PC-3 (cell line): ENCODE measurements around the gene SMPX. TPM values are rescaled to one million over a fixed set of nuclear protein-coding genes. Genes with fewer than 3 reads are reported as not detected.

Experiments used
- ATAC-seq: fragments of 200-7000 bp; cut with Tn5 transposase; 2 replicates; pipeline ENCODE4 v1.9.1; 2020; ENCODE audit warnings: mild to moderate bottlenecking, moderate library complexity
- BruUV-seq: library from RNA; stranded (reverse); fragments of 400-500 nt; replicated peaks from 2 replicates; lab custom pipeline; 2021; lab: Mats Ljungman, UMichigan
- CTCF ChIA-PET: fragments of 300-600 bp; sonication (Branson Sonifier 250); formaldehyde crosslinking; loops from one replicate; lab custom pipeline; 2022; ENCODE audit warnings: antibody characterized with exemption; lab: Charles Lee
- POLR2A ChIA-PET: fragments of 300-600 bp; sonication (Branson Sonifier 250); formaldehyde crosslinking; loops from one replicate; lab custom pipeline; 2022; ENCODE audit warnings: antibody characterized with exemption; ENCODE audit not compliant: unreplicated experiment; lab: Charles Lee
- DNase-seq: peaks from one replicate; pipeline ENCODE4 v3.0.0-alpha.2; 2015
- H2AFZ ChIP-seq: fragments of 300-600 bp; sonication (generic); 2 replicates; pipeline ENCODE4 v1.6.0; 2016; ENCODE audit warnings: antibody characterized with exemption, low read length
- H3F3A ChIP-seq: fragments of 300-600 bp; sonication (generic); one replicate; pipeline ENCODE4 v1.6.0; 2017; ENCODE audit warnings: antibody characterized with exemption, low read length, control low read depth, mild to moderate bottlenecking; ENCODE audit not compliant: unreplicated experiment
- H3K27ac ChIP-seq: fragments of 300-600 bp; sonication (generic); 2 replicates; pipeline ENCODE4 v1.5.1; 2016; ENCODE audit warnings: mild to moderate bottlenecking, low read length
- H3K27me3 ChIP-seq: fragments of 300-600 bp; sonication (generic); 2 replicates; pipeline ENCODE4 v1.6.1; 2016; ENCODE audit warnings: low read length, mixed read lengths
- H3K36me3 ChIP-seq: fragments of 300-600 bp; sonication (generic); 2 replicates; pipeline ENCODE4 v1.6.1; 2016; ENCODE audit warnings: low read depth, mixed run types, low read length, mixed read lengths
- H3K4me1 ChIP-seq: fragments of 300-600 bp; sonication (generic); 2 replicates; pipeline ENCODE4 v1.5.1; 2016; ENCODE audit warnings: low read length; ENCODE audit not compliant: insufficient read depth
- H3K4me2 ChIP-seq: fragments of 300-600 bp; sonication (generic); 2 replicates; pipeline ENCODE4 v1.6.0; 2016; ENCODE audit warnings: low read length
- H3K4me3 ChIP-seq: fragments of 300-600 bp; sonication (generic); 2 replicates; pipeline ENCODE4 v1.5.1; 2016; ENCODE audit warnings: mild to moderate bottlenecking, low read length, mixed read lengths
- H3K79me2 ChIP-seq: fragments of 300-600 bp; sonication (generic); 2 replicates; pipeline ENCODE4 v1.6.1; 2017; ENCODE audit warnings: low read length, mixed read lengths
- H3K9ac ChIP-seq: fragments of 300-600 bp; sonication (generic); 2 replicates; pipeline ENCODE4 v1.6.0; 2016; ENCODE audit warnings: mild to moderate bottlenecking, low read length
- H3K9me2 ChIP-seq: fragments of 300-600 bp; sonication (generic); replicated peaks from 2 replicates; pipeline ENCODE4 v1.6.1; 2016; ENCODE audit warnings: mixed run types, low read length, mixed read lengths
- H3K9me3 ChIP-seq: fragments of 300-600 bp; sonication (generic); 2 replicates; pipeline ENCODE4 v1.6.1; 2016; ENCODE audit warnings: low read length, mixed read lengths
- H4K20me1 ChIP-seq: fragments of 300-600 bp; sonication (generic); 2 replicates; pipeline ENCODE4 v1.6.1; 2016; ENCODE audit warnings: low read length, mixed read lengths
- CTCF ChIP-seq: fragments of 300-600 bp; sonication (generic); conservative IDR thresholded peaks from 2 replicates; pipeline ENCODE4 v1.5.1; 2017; ENCODE audit warnings: antibody characterized with exemption, low read depth, mild to moderate bottlenecking, low read length
- EZH2 ChIP-seq: fragments of 300-600 bp; sonication (generic); IDR thresholded peaks from one replicate; pipeline ENCODE4 v1.6.1; 2017; ENCODE audit warnings: antibody characterized with exemption, mild to moderate bottlenecking, low read length; ENCODE audit not compliant: unreplicated experiment
- EZH2phosphoT487 ChIP-seq: fragments of 300-600 bp; sonication (generic); IDR thresholded peaks from 2 replicates; pipeline ENCODE4 v1.6.1; 2018; ENCODE audit warnings: mild to moderate bottlenecking, antibody characterized with exemption, low read length, borderline replicate concordance
- intact Hi-C: fragments of 100-400 bp; cut with micrococcal nuclease; formaldehyde crosslinking; loops from 2 replicates; pipeline ENCODE4 v1.9.0; 2023
- total RNA-seq: library from RNA; depleted of rRNA; stranded (reverse); fragments of >200 nt; gene quantifications from 2 replicates; pipeline ENCODE4 v1.2.3, GENCODE V29; 2014

Gene SMPX
- total RNA-seq, 1 experiment from 2014 or later, result not detected

- ATAC-seq (no peak), DNase-seq (peak; percentile 4)
- BruUV-seq, result no TSS peak
Observed at GRCh38 chrX:21678048-21678612, 79.8 kb downstream of the SMPX start.

GRCh38 chrX:21675931-21676330 is 82.0 kb downstream of the SMPX start:
- Histone ChIP-seq H3K9me2 (no peaks in the 10 kb centered on the region), H3K9ac (no peak overlapping the region), H3K27ac (no peak overlapping the region), H3K4me2 (no peak overlapping the region), H3K4me1 (peaks cover 7% of the 10 kb centered on the region), H3K79me2 (no peaks in the 10 kb centered on the region), H3K9me3 (no peaks in the 10 kb centered on the region), H3K27me3 (no peaks in the 10 kb centered on the region), H3K36me3 (no peaks in the 10 kb centered on the region), H2AFZ (no peak overlapping the region), H3K4me3 (no peak overlapping the region), H4K20me1 (no peaks in the 10 kb centered on the region), H3F3A (no peaks in the 10 kb centered on the region)
- CTCF ChIA-PET, result no interaction called here
- POLR2A ChIA-PET, result no interaction called here
- ATAC-seq (no peak), DNase-seq (no peak)
- BruUV-seq, result no TSS peak
- intact Hi-C loops, result no loop called here
- no peak for TF ChIP-seq CTCF
- no peak for TF ChIP-seq EZH2phosphoT487
- no peak for TF ChIP-seq EZH2

More at GRCh38 chrX:21678048-21678612, 79.8 kb downstream of the SMPX start:
- peaks cover 7% of the 10 kb centered on the region for H3K4me1 ChIP-seq
- no peaks in the 10 kb centered on the region for H3K9me3 ChIP-seq
- CTCF ChIA-PET, result no interaction called here
- no peaks in the 10 kb centered on the region for H3K9me2 ChIP-seq
- no peaks in the 10 kb centered on the region for H4K20me1 ChIP-seq
- H3F3A ChIP-seq, result no peaks in the 10 kb centered on the region
- H3K27ac ChIP-seq, result no peak overlapping the region
- H3K4me3 ChIP-seq, result no peak overlapping the region
- no peak overlapping the region for H2AFZ ChIP-seq
- no peak overlapping the region for H3K9ac ChIP-seq
- no peak overlapping the region for H3K4me2 ChIP-seq
- no peaks in the 10 kb centered on the region for H3K79me2 ChIP-seq
- POLR2A ChIA-PET, result no interaction called here
- no peak for TF ChIP-seq CTCF
- no peak for TF ChIP-seq EZH2
- no peak for TF ChIP-seq EZH2phosphoT487
- no peaks in the 10 kb centered on the region for H3K27me3 ChIP-seq
- H3K36me3 ChIP-seq, result no peaks in the 10 kb centered on the region
- intact Hi-C loops, result no loop called here

GRCh38 chrX:21674430-21675186 is 83.3 kb downstream of the SMPX start:
- H3K27ac ChIP-seq, result no peak overlapping the region
- DNase-seq, result no peak
- POLR2A ChIA-PET, result no interaction called here
- H3K4me1 ChIP-seq, result peaks cover 7% of the 10 kb centered on the region
- H3K4me2 ChIP-seq, result no peak overlapping the region
- ATAC-seq, result no peak
- H3K79me2 ChIP-seq, result no peaks in the 10 kb centered on the region
- CTCF ChIA-PET, result no interaction called here
- TF ChIP-seq EZH2, result no peak
- TF ChIP-seq EZH2phosphoT487, result no peak
- TF ChIP-seq CTCF, result no peak
- intact Hi-C loops, result no loop called here
- H3F3A ChIP-seq, result no peaks in the 10 kb centered on the region
- H3K9ac ChIP-seq, result no peak overlapping the region
- H3K36me3 ChIP-seq, result no peaks in the 10 kb centered on the region
- no TSS peak for BruUV-seq
- H2AFZ ChIP-seq, result no peak overlapping the region
- H4K20me1 ChIP-seq, result no peaks in the 10 kb centered on the region
- H3K9me2 ChIP-seq, result no peaks in the 10 kb centered on the region
- H3K4me3 ChIP-seq, result no peak overlapping the region
- H3K27me3 ChIP-seq, result no peaks in the 10 kb centered on the region
- no peaks in the 10 kb centered on the region for H3K9me3 ChIP-seq
